OCI-LY7 (cell line): ENCODE data around the gene ITGB7. TPM values are rescaled to one million over a fixed set of nuclear protein-coding genes. Genes with fewer than 3 reads are reported as not detected.
A peak's percentile ranks its signal among the peaks of the same experiment; 100 is the strongest.

Source experiments
- BruUV-seq: library from RNA; stranded (reverse); fragments of 400-500 nt; replicated peaks from 2 replicates; lab custom pipeline; 2021; lab: Mats Ljungman, UMichigan
- CTCF ChIA-PET: fragments of 300-600 bp; sonication (Branson Sonifier 250); formaldehyde crosslinking; loops from one replicate; lab custom pipeline; 2022; ENCODE audit warnings: antibody characterized with exemption; ENCODE audit not compliant: unreplicated experiment; lab: Charles Lee
- POLR2A ChIA-PET: fragments of 300-600 bp; sonication (Branson Sonifier 250); formaldehyde crosslinking; loops from one replicate; lab custom pipeline; 2022; ENCODE audit warnings: antibody characterized with exemption; lab: Charles Lee
- DNase-seq: peaks from one replicate; pipeline ENCODE4 v3.0.0-alpha.2; 2015; ENCODE audit warnings: low spot score
- H2AFZ ChIP-seq: fragments of 200-600 bp; sonication (generic), shearing (Covaris generic); 2 replicates; pipeline ENCODE4 v1.6.1; 2014; ENCODE audit warnings: mild to moderate bottlenecking, antibody characterized with exemption, low read length, moderate library complexity
- H3K27ac ChIP-seq: fragments of 200-600 bp; sonication (generic); 2 replicates; pipeline ENCODE4 v1.5.1; 2014; ENCODE audit warnings: mixed run types, low read depth, mild to moderate bottlenecking, moderate library complexity, low read length, inconsistent platforms; ENCODE audit not compliant: poor library complexity, severe bottlenecking
- H3K36me3 ChIP-seq: fragments of 200-600 bp; sonication (generic); 2 replicates; pipeline ENCODE4 v1.6.1; 2014; ENCODE audit warnings: mild to moderate bottlenecking, antibody characterized with exemption, low read length, moderate library complexity, mixed read lengths; ENCODE audit not compliant: insufficient read depth
- H3K4me1 ChIP-seq: fragments of 200-600 bp; sonication (generic); 2 replicates; pipeline ENCODE4 v1.5.1; 2014; ENCODE audit warnings: mild to moderate bottlenecking, low read length; ENCODE audit not compliant: insufficient read depth, poor library complexity, severe bottlenecking
- H3K4me2 ChIP-seq: fragments of 200-600 bp; sonication (generic); 2 replicates; pipeline ENCODE4 v1.6.1; 2014; ENCODE audit warnings: mild to moderate bottlenecking, low read length
- H3K4me3 ChIP-seq: fragments of 200-600 bp; sonication (generic); 2 replicates; pipeline ENCODE4 v1.5.1; 2014; ENCODE audit warnings: mild to moderate bottlenecking, low read depth, low read length; ENCODE audit not compliant: poor library complexity, severe bottlenecking
- H3K79me2 ChIP-seq: fragments of 200-600 bp; sonication (generic); 2 replicates; pipeline ENCODE4 v1.6.1; 2016; ENCODE audit warnings: low read depth, mild to moderate bottlenecking, low read length, moderate library complexity, mixed read lengths; ENCODE audit not compliant: insufficient read depth
- H3K9me2 ChIP-seq: fragments of 200-600 bp; sonication (generic); 2 replicates; pipeline ENCODE4 v1.6.1; 2016; ENCODE audit warnings: mild to moderate bottlenecking, low read length, mixed read lengths; ENCODE audit not compliant: insufficient read depth
- H3K9me3 ChIP-seq: fragments of 200-600 bp; sonication (generic); 2 replicates; pipeline ENCODE4 v1.6.1; 2014; ENCODE audit warnings: mild to moderate bottlenecking, mixed run types, low read length, mixed read lengths
- H4K20me1 ChIP-seq: fragments of 200-600 bp; sonication (generic); 2 replicates; pipeline ENCODE4 v1.6.1; 2014; ENCODE audit warnings: mild to moderate bottlenecking, antibody characterized with exemption, low read length, moderate library complexity, mixed read lengths; ENCODE audit not compliant: insufficient read depth
- EZH2phosphoT487 ChIP-seq: fragments of 200-600 bp; sonication (generic); IDR thresholded peaks from 2 replicates; pipeline ENCODE4 v1.6.1; 2018; ENCODE audit warnings: low read depth, borderline replicate concordance, mild to moderate bottlenecking, mixed run types, antibody characterized with exemption, low read length, moderate library complexity, mixed read lengths
- intact Hi-C: fragments of 100-400 bp; cut with micrococcal nuclease; formaldehyde crosslinking; loops from one replicate; pipeline ENCODE4 v1.10.0; 2022; ENCODE audit not compliant: unreplicated experiment
- total RNA-seq, 2 experiments: library from RNA; depleted of rRNA in 1 of 2; stranded (reverse); fragments of >200 nt in 1 of 2; shearing (Covaris generic) in 1 of 2; gene quantifications; 2 replicates each; pipeline ENCODE4 v1.2.3, GENCODE V29; 2014 to 2022
- TF ChIP-seq, protein P1 (sequence below): fragments of 200-600 bp; sonication (generic); conservative IDR thresholded peaks from 2 replicates; pipeline ENCODE4 v1.5.1; 2014; ENCODE audit warnings: mild to moderate bottlenecking, antibody characterized with exemption, low read length, moderate library complexity, mixed read lengths

Gene ITGB7
- total RNA-seq, 2 experiments from 2014 or later = 51.7 to 207 TPM

DNA sequence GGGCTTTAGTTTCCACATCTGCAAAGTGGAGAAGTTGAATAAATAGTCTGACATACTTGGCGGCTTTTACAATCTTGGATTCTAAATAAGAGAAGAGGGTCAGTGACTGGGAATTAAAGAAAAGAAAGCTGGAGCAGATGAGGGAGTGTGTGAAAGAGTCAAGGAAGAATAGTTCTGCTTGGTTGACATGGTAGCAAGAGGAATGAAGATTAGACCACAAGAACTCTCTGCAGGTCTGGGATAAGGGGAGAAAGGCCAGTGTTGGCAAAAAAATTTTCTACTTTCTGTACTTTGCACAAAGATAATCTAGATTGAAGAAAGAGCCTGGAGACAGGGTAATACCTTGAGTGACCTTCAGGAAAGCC, 5.9 kb downstream of the ITGB7 start:
- BruUV-seq = TSS peak; percentile 78
- no peaks in the 10 kb centered on the region for H3K9me2 ChIP-seq
- H3K4me2 ChIP-seq = peak overlapping the region; percentile 86
- ChIA-PET POLR2A (interaction anchor here (0.8 to 5.0 kb wide), 7 partner anchors 9 to 123 kb away, joined by 3 to 41 read pairs (median 5); partner anchors contain the start of genes CSAD, ESPL1 and ZNF740), CTCF (interaction anchor here (0.7 to 1.1 kb wide), 2 partner anchors 10 to 12 kb away, joined by 3 to 4 read pairs; no protein-coding TSS in a partner anchor)
- peaks cover 62% of the 10 kb centered on the region for H3K79me2 ChIP-seq
- peak overlapping the region; percentile 55 for H3K4me3 ChIP-seq
- H3K27ac ChIP-seq = peak overlapping the region; percentile 98
- no peak for DNase-seq
- intact Hi-C loops = loop anchor here (2.0 to 10.0 kb wide), 2 partner anchors 42 to 304 kb away; partner anchors contain the start of genes NPFF and TARBP2
- H4K20me1 ChIP-seq = no peaks in the 10 kb centered on the region
- TF ChIP-seq, protein P1, sequence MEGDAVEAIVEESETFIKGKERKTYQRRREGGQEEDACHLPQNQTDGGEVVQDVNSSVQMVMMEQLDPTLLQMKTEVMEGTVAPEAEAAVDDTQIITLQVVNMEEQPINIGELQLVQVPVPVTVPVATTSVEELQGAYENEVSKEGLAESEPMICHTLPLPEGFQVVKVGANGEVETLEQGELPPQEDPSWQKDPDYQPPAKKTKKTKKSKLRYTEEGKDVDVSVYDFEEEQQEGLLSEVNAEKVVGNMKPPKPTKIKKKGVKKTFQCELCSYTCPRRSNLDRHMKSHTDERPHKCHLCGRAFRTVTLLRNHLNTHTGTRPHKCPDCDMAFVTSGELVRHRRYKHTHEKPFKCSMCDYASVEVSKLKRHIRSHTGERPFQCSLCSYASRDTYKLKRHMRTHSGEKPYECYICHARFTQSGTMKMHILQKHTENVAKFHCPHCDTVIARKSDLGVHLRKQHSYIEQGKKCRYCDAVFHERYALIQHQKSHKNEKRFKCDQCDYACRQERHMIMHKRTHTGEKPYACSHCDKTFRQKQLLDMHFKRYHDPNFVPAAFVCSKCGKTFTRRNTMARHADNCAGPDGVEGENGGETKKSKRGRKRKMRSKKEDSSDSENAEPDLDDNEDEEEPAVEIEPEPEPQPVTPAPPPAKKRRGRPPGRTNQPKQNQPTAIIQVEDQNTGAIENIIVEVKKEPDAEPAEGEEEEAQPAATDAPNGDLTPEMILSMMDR = no peak
- TF ChIP-seq EZH2phosphoT487 = no peak
- H3K9me3 ChIP-seq = no peaks in the 10 kb centered on the region
- peaks cover 78% of the 10 kb centered on the region for H3K4me1 ChIP-seq
- peaks cover 54% of the 10 kb centered on the region for H3K36me3 ChIP-seq
- no peak overlapping the region for H2AFZ ChIP-seq

GRCh38 chr12:53200458-53201176, 6.4 kb downstream of the ITGB7 start:
- H4K20me1 ChIP-seq = no peaks in the 10 kb centered on the region
- peak overlapping the region; percentile 55 for H3K4me3 ChIP-seq
- CTCF ChIA-PET = interaction anchor here (0.6 to 1.0 kb wide), 3 partner anchors 20 to 134 kb away, joined by 3 to 4 read pairs (median 3); partner anchors contain the start of gene AAAS
- H3K27ac ChIP-seq = peak overlapping the region; percentile 98
- H3K4me2 ChIP-seq = peak overlapping the region; percentile 86
- BruUV-seq = no TSS peak
- H2AFZ ChIP-seq = no peak overlapping the region
- no peaks in the 10 kb centered on the region for H3K9me3 ChIP-seq
- H3K9me2 ChIP-seq = no peaks in the 10 kb centered on the region
- peaks cover 78% of the 10 kb centered on the region for H3K4me1 ChIP-seq
- POLR2A ChIA-PET = interaction anchor here (0.8 to 5.0 kb wide), 8 partner anchors 7 to 124 kb away, joined by 3 to 41 read pairs (median 5); partner anchors contain the start of genes CSAD, ESPL1, ITGB7 and ZNF740
- intact Hi-C loops = loop anchor here (1.0 to 10.0 kb wide), 3 partner anchors 20 to 304 kb away; partner anchors contain the start of genes CSAD, NPFF, TARBP2 and ZNF740
- TF ChIP-seq, protein P1 = no peak
- no peak for TF ChIP-seq EZH2phosphoT487
- H3K36me3 ChIP-seq = peaks cover 59% of the 10 kb centered on the region
- peak; percentile 81 for DNase-seq
- H3K79me2 ChIP-seq = peaks cover 57% of the 10 kb centered on the region
